Transverse colon (tissue), 4 donors: ENCODE results near the gene DNLZ. TPM values are rescaled to one million over a fixed set of nuclear protein-coding genes. Genes with fewer than 3 reads are reported as not detected.

Source experiments
- DNase-seq: peaks from one replicate; pipeline ENCODE4 v3.0.0-alpha.2; 2019
- H3K27ac ChIP-seq, 4 donors: fragments of 200-600 bp; sonication (generic); 2 replicates each; pipeline ENCODE4 v1.5.1; 2016 to 2018; ENCODE audit warnings: inconsistent platforms in 4 of 4
- H3K27me3 ChIP-seq: fragments of 200-600 bp; sonication (generic); 2 replicates; pipeline ENCODE4 v1.5.1; 2017; ENCODE audit warnings: inconsistent platforms
- H3K36me3 ChIP-seq, 4 donors: fragments of 200-600 bp; sonication (generic); 2 replicates each; pipeline ENCODE4 v1.5.1; 2017 to 2019; ENCODE audit warnings: inconsistent platforms in 4 of 4
- H3K4me1 ChIP-seq, 4 donors: fragments of 200-600 bp; sonication (generic); 2 replicates each; pipeline ENCODE4 v1.5.1; 2017 to 2020; ENCODE audit warnings: inconsistent platforms in 4 of 4
- H3K4me3 ChIP-seq, 4 donors: fragments of 200-600 bp; sonication (generic); 1 replicate in 1 of 4; 2 replicates in 3 of 4; pipeline versions ENCODE4 v1.5.1 to v1.6.1; 2017 to 2019; ENCODE audit warnings: inconsistent platforms in 4 of 4
- H3K9me3 ChIP-seq, 2 donors: fragments of 200-600 bp; sonication (generic); 2 replicates each; pipeline ENCODE4 v1.5.1; 2017 to 2019; ENCODE audit warnings: inconsistent platforms in 2 of 2
- EP300 ChIP-seq: sonication (generic); formaldehyde crosslinking; IDR thresholded peaks from one replicate; pipeline ENCODE4 v1.6.1; 2017; ENCODE audit warnings: antibody characterized with exemption, low read depth
- POLR2A ChIP-seq: fragments of 450-650 bp; IDR thresholded peaks from one replicate; pipeline ENCODE4 v1.6.1; 2016; ENCODE audit warnings: antibody characterized with exemption, mild to moderate bottlenecking, moderate library complexity
- POLR2AphosphoS5 ChIP-seq, 3 donors: sonication (generic); formaldehyde crosslinking; IDR thresholded peaks; one replicate each; pipeline ENCODE4 v1.6.1; 2016; ENCODE audit warnings: antibody characterized with exemption in 3 of 3
- WGBS, 2 donors: methylation state at CpG; one replicate each; pipeline ENCODE4 v1.1.5; 2018; ENCODE audit warnings: low coverage in 1 of 2; 5-methylcytosine and 5-hydroxymethylcytosine counted together
- in situ Hi-C, 4 donors: fragments of 200-750 bp; cut with MboI; loops; one replicate each; pipeline versions ENCODE4 v1.15.0 to v1.15.1; 2017; ENCODE audit warnings: low sequenced_read_pairs in 3 of 4, low pct_ligation_motif_present in 1 of 4, low pct_unique_long_range_greater_than_20kb in 1 of 4
- intact Hi-C: fragments of 100-400 bp; cut with DNase I; formaldehyde crosslinking; loops from one replicate; pipeline ENCODE4 v1.15.1; 2023; ENCODE audit warnings: low total_unique reads
- total RNA-seq, 4 donors: library from RNA; depleted of rRNA; stranded (reverse); fragments of >200 nt; gene quantifications; one replicate each; pipeline ENCODE4 v1.1.0, GENCODE V29; 2016
- TF ChIP-seq, protein P1 (sequence below), 5 experiments: fragments of 200-600 bp in 3 of 5; fragments of 450-650 bp in 2 of 5; sonication (generic) in 3 of 5; IDR thresholded peaks; 1 replicate in 2 of 5; 2 replicates in 3 of 5; pipeline ENCODE4 v1.5.1; 2016 to 2017; ENCODE audit warnings: antibody characterized with exemption in 5 of 5, inconsistent platforms in 3 of 5, mild to moderate bottlenecking in 2 of 5, moderate library complexity in 1 of 5

Gene DNLZ
- total RNA-seq, 4 donors from 2014 or later, result 6.7 to 17.3 (median 10.4) TPM

DNA sequence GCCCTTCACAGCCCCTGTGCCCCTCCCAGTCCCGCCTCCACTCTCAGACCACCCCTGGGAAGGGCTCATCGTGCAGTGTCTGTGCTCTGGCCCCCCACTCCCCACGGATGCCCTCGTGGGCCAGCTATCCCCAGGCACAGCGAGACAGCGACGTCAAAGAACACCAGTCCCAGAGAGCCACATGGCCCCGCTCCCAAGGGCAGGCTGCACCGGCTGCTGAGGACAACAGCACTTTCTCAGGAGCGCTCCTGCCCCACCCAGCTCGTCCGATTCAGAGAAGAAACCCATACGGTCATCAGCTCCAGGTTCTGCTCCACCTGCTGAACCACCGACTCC, 41.2 kb upstream of the DNLZ start:
- no peak for DNase-seq
- H3K4me3 ChIP-seq, result no peak overlapping the region
- in situ Hi-C loops, result no loop called here
- TF ChIP-seq EP300, result no peak
- TF ChIP-seq POLR2A, result no peak
- no peak for TF ChIP-seq POLR2AphosphoS5 (IDR thresholded peaks at IDR 0.05)
- TF ChIP-seq, protein P1, sequence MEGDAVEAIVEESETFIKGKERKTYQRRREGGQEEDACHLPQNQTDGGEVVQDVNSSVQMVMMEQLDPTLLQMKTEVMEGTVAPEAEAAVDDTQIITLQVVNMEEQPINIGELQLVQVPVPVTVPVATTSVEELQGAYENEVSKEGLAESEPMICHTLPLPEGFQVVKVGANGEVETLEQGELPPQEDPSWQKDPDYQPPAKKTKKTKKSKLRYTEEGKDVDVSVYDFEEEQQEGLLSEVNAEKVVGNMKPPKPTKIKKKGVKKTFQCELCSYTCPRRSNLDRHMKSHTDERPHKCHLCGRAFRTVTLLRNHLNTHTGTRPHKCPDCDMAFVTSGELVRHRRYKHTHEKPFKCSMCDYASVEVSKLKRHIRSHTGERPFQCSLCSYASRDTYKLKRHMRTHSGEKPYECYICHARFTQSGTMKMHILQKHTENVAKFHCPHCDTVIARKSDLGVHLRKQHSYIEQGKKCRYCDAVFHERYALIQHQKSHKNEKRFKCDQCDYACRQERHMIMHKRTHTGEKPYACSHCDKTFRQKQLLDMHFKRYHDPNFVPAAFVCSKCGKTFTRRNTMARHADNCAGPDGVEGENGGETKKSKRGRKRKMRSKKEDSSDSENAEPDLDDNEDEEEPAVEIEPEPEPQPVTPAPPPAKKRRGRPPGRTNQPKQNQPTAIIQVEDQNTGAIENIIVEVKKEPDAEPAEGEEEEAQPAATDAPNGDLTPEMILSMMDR (IDR thresholded peaks at IDR 0.05), result no peak
- H3K4me1 ChIP-seq, result peaks cover 14 to 19% (median 16%) of the 10 kb centered on the region in 4 donors
- intact Hi-C loops, result loop anchor here (10.0 kb wide), 1 partner anchor 70 kb away; no protein-coding TSS in a partner anchor
- H3K27me3 ChIP-seq, result no peaks in the 10 kb centered on the region
- H3K9me3 ChIP-seq, result no peaks in the 10 kb centered on the region
- WGBS, 2 donors, result 83 to 85% methylated on average over 6 to 13 of the region's 14 CpGs
- H3K27ac ChIP-seq, result no peak overlapping the region
- peaks cover 0 to 30% (median 6%) of the 10 kb centered on the region in 4 donors for H3K36me3 ChIP-seq

DNA sequence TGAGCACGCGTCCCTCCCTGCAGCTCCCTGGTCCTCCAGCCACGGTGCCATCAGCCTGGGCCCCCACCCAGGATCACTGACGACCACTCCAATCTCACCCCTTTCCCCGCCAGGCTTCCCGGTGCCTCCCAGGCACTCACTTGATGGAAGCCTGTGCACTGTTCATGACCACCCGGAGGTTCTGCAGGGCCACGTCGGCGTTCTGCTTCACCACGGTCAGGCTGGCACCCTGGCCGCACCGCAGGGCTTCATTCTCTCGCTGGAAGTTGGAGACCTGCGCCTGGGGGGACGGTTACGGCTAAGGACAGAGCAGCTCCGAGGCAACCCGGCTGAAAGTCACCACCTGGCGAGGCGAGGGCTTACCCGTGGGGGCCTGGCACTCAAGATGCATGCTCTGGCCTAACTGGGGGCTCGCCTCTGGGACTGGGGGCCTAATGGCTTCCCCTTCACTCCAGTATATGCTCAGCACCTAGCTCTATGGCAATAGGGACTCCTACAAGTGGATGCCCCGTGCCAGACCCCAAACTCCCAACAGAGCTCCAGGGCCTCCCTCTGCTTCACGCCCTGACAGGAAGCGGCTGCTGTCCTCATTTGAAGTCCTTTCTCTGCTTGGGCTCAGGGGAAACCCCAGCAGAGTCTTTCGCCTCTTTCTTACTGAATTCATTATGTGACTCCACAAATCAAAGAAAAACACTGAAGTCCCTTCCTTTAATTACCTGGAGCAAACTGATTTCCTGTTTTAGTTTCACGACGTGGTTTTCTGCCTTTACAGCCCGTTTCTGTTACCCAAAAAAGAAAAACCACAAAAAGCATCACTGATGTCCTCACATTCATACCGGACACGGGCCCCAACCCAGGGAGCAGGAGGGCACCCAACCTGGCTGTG, 40.6 kb upstream of the DNLZ start:
- no peak overlapping the region for H3K4me3 ChIP-seq
- no peak for TF ChIP-seq POLR2AphosphoS5 (IDR thresholded peaks at IDR 0.05)
- H3K9me3 ChIP-seq, result no peaks in the 10 kb centered on the region
- intact Hi-C loops, result loop anchor here (10.0 kb wide), 1 partner anchor 69 kb away; no protein-coding TSS in a partner anchor
- DNase-seq, result no peak
- H3K27ac ChIP-seq, result peak overlapping the region in 1 of 4 donors; percentile 40
- no peaks in the 10 kb centered on the region for H3K27me3 ChIP-seq
- H3K4me1 ChIP-seq, result peaks cover 12 to 17% (median 14%) of the 10 kb centered on the region in 4 donors
- in situ Hi-C loops, result no loop called here
- 79 to 100% methylated on average over 1 to 32 of the region's 32 CpGs for WGBS, 2 donors
- H3K36me3 ChIP-seq, result peaks cover 0 to 30% (median 6%) of the 10 kb centered on the region in 4 donors

DNA sequence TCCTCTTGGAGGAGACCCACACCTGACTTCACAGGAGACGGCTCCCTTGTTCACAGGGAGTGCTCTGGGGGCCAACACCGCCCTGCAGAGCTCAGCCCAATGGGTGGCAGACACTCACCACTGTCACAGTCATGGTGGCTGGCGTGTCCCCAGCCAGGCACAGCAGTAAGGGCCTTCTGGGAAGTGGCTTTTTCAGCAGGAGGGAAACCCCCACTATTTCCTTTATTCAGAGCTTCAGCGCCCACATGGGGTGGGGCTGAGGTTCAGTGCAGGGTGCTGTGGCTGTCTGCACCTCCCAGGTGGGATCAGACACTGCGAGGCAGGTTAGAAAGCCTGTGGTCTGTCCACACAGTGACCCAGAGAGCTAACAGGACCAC, 40.0 kb upstream of the DNLZ start:
- H3K27me3 ChIP-seq, result no peaks in the 10 kb centered on the region
- in situ Hi-C loops (no loop called here), intact Hi-C loops (loop anchor here (10.0 kb wide), 1 partner anchor 69 kb away; no protein-coding TSS in a partner anchor)
- no peak for DNase-seq
- TF ChIP-seq POLR2A, result no peak
- TF ChIP-seq, protein P1 (IDR thresholded peaks at IDR 0.05), result no peak
- no peak for TF ChIP-seq POLR2AphosphoS5 (IDR thresholded peaks at IDR 0.05)
- no peak for TF ChIP-seq EP300
- H3K36me3 ChIP-seq, result peaks cover 0 to 30% (median 6%) of the 10 kb centered on the region in 4 donors
- H3K4me3 ChIP-seq, result no peak overlapping the region
- peaks cover 10 to 22% (median 15%) of the 10 kb centered on the region in 4 donors for H3K4me1 ChIP-seq
- WGBS, 2 donors, result 66 to 80% methylated on average over 1 to 5 of the region's 5 CpGs
- peak overlapping the region in 1 of 4 donors; percentile 40 for H3K27ac ChIP-seq
- H3K9me3 ChIP-seq, result no peaks in the 10 kb centered on the region

DNA sequence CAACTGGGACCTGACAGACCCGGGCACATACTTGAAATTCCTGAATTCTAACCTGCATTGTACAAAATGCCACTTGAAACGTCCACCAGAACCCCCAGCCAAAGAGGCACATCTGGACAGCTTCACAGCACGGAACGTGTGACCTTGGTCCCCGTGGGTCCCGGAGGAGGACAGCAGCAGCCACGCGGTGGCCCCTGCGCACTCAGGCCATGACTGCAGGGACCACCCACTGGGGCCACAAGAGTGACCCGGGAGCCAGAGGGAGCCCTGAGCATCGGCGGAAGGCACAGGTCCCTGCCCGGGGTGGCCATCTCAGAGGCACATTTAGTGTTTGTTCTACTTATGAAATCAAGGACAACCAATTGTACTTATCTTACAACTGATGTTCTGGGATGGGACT, 38.5 kb upstream of the DNLZ start:
- intact Hi-C loops (loop anchor here (10.0 kb wide), 1 partner anchor 67 kb away; no protein-coding TSS in a partner anchor), in situ Hi-C loops (no loop called here)
- TF ChIP-seq POLR2AphosphoS5 (IDR thresholded peaks at IDR 0.05) (no peak), POLR2A (no peak), EP300 (no peak)
- TF ChIP-seq, protein P1 (IDR thresholded peaks at IDR 0.05), result no peak
- Histone ChIP-seq H3K27me3 (no peaks in the 10 kb centered on the region), H3K4me3 (no peak overlapping the region), H3K9me3 (no peaks in the 10 kb centered on the region), H3K4me1 (peaks cover 10 to 28% (median 17%) of the 10 kb centered on the region in 4 donors), H3K36me3 (peaks cover 0 to 28% (median 6%) of the 10 kb centered on the region in 4 donors), H3K27ac (no peak overlapping the region)
- WGBS, 2 donors, result 80 to 84% methylated on average over 1 to 13 of the region's 13 CpGs
- no peak for DNase-seq
